Activated CD8-positive, alpha-beta memory T cell treated with anti-CD3 and anti-CD28 coated beads, Interleukin-2, amount 50 U/mL, for 24 hours (primary cell): ENCODE data around the gene ZNF506.
A peak's percentile ranks its signal among the peaks of the same experiment; 100 is the strongest.
"Not testable (repeated sequence)": the region's sequence is repeated elsewhere in the genome, so short reads cannot be mapped to it uniquely, and the experiment has no call there.

ENCODE experiments used
- DNase-seq: peaks from one replicate; pipeline ENCODE4 v3.0.0-alpha.2; 2020; ENCODE audit errors: extremely low read depth

ZNF506 gene

GRCh38 chr19:19821366-19821951 lies at the start of gene ZNF506:
Gene ZNF506, minus strand, starts transcription at chr19:19821750. Its CDS starts 147 bp downstream, at chr19:19821603.
- peak; percentile 96 for DNase-seq

GRCh38 chr19:19870086-19870485 lies 48.5 kb upstream of the ZNF506 start:
- not testable (repeated sequence) for DNase-seq

- DNase-seq, result peak; percentile 15
Measured at GRCh38 chr19:19866611-19867248, 45.2 kb upstream of the ZNF506 start.

- DNase-seq, result peak; percentile 94
Measured at GRCh38 chr19:19865750-19866610, 44.4 kb upstream of the ZNF506 start, which contains the start of gene ZNF253. Gene ZNF253, plus strand, starts transcription at chr19:19865882. Its CDS starts 115 bp downstream, at chr19:19865997.

GRCh38 chr19:19860756-19861390 lies 39.3 kb upstream of the ZNF506 start:
- DNase-seq, result no peak

GRCh38 chr19:19858751-19859150 lies 37.2 kb upstream of the ZNF506 start:
- no peak for DNase-seq

- DNase-seq, result not testable (repeated sequence)
Measured at GRCh38 chr19:19851740-19852139, 30.2 kb upstream of the ZNF506 start.

DNA sequence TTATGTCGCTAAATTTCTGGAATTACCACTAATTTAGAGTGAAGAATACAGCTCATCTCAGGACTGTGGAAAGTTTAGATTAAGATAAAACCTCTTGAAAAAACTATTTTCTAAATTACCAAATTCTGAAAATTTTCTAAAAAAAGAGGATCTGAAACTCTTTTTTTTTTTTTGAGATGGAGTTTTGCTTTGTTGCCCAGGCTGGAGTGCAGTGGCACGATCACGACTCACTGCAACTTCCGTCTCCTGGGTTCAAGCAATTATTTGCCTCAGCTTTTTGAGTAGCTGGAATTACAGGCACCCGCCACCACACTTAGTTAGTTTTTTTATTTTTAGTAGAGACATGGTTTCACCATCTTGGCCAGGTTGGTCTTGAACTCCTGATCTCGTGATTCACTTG lies 27.5 kb upstream of the ZNF506 start:
- no peak for DNase-seq

GRCh38 chr19:19847781-19848180 lies 26.2 kb upstream of the ZNF506 start:
- no peak for DNase-seq

GRCh38 chr19:19835560-19836038 lies 14.0 kb upstream of the ZNF506 start:
- no peak for DNase-seq

DNA sequence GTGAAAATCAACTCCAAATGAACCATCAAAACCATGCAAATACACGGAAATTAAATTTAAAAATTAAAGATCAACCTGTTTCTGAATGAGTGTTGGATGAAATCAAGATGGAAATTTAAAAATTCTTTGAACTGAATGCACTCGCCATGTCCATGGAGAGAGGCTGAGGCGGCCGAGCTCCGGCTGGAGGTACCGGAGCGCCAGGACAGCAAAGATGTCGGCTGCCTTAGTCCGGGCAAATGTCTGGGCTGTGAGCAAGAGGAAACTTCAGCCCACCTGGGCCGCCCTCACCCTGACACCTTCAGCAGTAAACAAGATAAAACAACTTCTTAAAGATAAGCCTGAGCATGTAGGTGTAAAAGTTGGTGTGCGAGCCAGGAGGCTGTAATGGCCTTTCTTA lies 5.3 kb upstream of the ZNF506 start:
- no peak for DNase-seq

DNA sequence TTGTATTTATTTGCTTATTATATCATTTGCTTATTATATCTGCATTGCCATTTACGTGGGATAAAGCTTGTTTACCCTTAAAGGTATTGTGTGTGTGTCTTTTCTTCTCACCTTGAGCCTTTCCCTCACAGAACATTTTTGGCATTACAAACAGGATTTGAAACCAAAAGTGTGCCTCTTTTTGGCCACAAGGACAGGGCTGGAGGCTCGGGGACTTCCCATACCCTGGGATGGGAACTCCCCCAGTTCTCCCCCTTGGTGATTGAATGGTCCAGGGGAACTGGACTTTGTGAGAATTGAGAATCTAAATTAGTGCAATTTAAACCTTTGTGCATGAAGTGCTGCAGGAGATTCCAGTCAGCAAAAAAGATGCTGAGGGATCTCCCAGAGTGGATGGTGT lies 2.4 kb upstream of the ZNF506 start:
- DNase-seq, result no peak

GRCh38 chr19:19821976-19822375 lies 426 bp upstream of the ZNF506 start:
- DNase-seq, result not testable (repeated sequence)

DNA sequence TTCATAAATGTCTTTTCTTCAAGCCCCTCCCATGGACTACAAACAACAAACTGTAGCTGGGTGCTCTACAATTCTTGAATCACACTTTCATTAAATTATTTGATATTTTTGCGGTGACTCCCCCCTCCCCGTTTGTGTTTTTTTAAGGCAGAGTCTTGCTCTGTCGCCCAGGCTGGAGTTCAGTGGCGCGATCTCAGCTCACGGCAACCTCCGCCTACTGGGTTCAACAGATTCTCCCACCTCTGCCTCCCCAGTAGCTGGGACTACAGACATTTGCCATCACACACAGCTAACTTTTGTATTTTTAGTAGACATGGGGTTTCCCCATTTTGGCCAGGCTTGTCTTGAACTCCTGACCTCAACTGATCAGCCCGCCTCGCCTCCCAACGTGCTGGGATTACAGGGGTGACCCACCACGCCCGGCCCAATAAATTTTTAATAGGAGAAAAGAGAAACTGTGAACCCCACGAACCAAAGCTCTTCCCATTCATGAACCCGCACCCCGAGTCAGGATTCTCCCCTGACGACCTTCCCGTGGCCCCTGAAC lies 703 bp downstream of the ZNF506 start:
- DNase-seq, result no peak

GRCh38 chr19:19817357-19817756 lies 4.2 kb downstream of the ZNF506 start:
- DNase-seq, result peak; percentile 13

GRCh38 chr19:19816679-19817078 lies 4.9 kb downstream of the ZNF506 start:
- no peak for DNase-seq

DNA sequence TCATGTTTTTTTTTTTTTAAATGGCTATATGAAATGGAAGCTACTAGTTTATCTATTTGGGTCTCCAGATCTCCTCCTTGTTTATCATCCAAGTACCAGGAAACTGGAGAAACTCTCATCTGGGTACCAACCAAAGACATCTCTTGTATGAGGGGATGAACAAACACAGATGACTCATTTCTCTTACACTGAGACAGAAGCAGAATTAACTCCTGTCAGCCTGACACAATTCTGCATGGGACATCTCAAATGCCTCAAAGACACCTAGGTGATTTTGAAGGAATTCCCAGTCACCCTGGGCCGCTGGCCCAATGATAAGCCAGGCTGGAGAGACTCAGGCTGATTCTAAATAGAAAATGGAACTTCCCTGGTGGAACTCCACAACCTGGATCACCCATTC lies 9.6 kb downstream of the ZNF506 start:
- not testable (repeated sequence) for DNase-seq

GRCh38 chr19:19805480-19805879 lies 16.1 kb downstream of the ZNF506 start:
- DNase-seq, result no peak

DNA sequence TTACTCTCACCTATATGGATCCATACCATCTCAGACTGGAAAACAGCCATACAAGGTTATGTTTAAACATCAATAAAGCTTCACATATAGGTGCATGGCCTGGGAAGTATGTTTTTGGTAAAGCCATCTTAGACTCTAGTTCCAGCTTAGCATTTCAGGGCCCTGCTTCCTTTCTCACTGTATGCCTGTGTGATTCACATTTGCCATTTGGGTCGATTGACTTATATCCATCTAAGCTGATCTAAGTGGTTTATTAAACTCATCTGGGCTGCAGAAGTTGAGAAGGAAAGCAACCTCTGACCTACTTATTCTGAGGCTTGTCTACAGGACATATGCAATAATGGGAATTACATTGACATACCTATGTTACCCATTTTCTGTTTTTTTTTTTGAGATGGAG lies 33.5 kb downstream of the ZNF506 start:
- no peak for DNase-seq

DNA sequence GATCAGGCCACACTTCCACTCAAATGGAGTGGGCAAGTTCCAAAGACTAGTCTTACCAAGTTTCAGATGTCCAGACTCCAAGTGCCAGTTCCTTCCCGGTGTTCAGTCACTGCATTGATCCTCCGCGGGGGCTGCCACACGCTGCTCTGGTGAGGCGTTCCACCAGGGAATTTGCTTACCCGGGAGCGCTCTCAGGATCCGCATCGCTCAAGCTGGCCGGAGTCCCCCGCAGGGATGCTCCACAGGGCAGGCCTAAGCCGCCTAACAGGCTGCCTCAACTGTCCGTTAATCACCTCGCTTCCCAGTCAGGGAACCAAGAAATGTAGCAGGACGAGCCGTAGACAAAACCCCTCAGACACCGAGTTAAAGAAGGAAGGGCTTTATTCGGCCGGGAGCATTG lies 36.1 kb downstream of the ZNF506 start:
- not testable (repeated sequence) for DNase-seq

- DNase-seq, result no peak
Measured at GRCh38 chr19:19782783-19783182, 38.8 kb downstream of the ZNF506 start.

DNA sequence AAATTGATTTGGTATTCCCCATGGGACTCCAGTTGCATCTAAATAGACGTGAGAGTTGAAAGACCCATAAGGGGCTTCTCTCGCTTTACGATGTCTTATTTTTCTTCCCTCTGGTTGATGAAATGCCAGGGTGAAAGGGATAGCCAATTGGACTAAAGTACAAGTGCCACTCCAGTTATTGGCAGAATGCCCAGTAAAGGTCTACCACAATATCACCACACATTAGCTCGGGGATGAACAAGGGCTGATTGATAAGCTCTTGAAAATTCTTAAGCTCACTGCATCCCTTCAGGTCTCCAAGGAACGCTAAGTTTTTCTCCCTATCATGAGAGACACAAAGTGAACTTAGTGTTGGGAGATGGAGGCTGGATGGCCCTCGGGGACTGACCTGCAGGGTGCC lies 39.8 kb downstream of the ZNF506 start:
- not testable (repeated sequence) for DNase-seq
